Endothelial cell of hepatic sinusoid (primary cell): ENCODE data around the gene MYO1F.
"Not testable (repeated sequence)": the region's sequence is repeated elsewhere in the genome, so short reads cannot be mapped to it uniquely, and the experiment has no call there.

Experiments used
- in situ Hi-C: cut with HindIII; loops from 2 replicates; pipeline ENCODE4 v1.10.0; 2017; ENCODE audit warnings: low sequenced_read_pairs

The MYO1F gene

DNA sequence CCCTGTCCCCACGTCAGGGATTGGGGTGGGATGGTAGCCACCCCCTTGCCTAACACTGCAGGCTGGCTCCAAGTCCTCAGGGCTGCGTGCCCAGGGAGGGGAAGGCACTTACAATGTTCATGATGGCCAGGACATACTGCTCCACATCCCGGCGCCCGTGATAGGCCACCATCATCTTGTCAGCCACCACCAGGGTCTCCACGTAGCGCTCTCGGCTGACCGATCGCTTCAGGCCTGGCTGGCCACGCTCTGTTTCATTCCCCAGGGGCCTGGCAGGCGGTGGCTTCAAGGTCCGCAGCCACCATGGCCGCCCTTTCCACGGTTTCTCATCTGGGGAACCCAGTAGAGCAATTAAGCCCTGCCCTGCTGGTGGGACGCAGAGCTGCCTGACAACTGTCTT lies 23.6 kb upstream of the MYO1F start:
- in situ Hi-C loops, result no loop called here

DNA sequence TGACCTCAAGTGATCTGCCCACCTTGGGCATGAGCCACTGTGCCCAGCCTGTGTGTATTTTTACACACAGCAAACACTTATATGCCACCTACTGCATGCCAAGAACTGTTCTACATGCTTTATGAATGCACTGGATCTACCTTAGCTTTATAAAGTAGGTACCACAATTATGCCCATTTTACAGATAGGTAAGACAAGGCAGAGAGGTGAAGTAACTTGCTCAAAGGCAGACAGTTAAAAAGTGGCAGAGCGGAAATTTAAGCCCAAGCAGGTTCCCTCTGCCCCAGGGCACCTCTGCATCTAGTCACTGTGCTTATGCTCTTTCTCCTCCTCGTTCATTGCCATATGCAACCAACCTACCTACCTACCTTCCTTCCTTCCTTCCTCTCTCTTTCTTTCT lies 22.8 kb upstream of the MYO1F start:
- in situ Hi-C loops, result no loop called here

DNA sequence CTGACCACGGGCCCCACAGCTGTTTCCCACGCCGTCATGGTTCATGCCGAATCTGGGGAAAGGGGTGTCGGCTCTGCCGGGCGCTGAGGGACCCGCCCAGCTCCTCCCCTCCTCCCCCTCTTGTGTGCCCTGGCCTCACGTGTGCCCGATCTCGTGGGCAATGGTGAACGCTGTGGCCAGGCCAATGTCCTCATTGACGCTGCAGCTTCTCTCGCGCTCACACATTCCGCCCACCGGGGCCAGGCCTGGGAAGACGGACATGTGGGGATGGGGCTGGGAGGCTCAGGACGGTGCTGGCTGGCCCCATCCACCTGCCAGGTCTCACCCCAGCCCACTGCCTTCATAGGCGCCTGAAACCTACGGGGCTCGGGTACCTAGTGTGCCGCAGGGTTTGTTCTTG lies 18.9 kb upstream of the MYO1F start:
- in situ Hi-C loops, result no loop called here

DNA sequence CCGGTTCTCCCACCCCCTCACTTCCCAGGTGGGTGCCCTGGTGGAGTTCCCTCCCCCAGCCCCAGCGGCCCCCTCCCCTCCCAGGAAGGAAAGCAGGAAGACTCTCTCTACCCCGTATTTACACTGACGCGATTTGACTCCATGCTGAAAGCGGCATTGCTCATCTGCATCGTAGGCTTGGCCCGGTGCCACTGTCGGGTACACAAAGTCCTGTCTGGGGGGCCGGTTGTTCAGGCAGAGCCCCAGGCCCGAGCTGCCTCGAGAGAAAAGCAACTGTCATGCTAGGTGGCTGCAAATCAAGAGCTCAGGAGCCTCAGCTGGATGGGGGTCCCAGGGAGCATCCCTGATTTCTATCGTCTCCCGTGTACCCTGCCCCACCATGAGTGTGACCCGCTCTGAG lies 18.4 kb upstream of the MYO1F start:
- in situ Hi-C loops, result no loop called here

DNA sequence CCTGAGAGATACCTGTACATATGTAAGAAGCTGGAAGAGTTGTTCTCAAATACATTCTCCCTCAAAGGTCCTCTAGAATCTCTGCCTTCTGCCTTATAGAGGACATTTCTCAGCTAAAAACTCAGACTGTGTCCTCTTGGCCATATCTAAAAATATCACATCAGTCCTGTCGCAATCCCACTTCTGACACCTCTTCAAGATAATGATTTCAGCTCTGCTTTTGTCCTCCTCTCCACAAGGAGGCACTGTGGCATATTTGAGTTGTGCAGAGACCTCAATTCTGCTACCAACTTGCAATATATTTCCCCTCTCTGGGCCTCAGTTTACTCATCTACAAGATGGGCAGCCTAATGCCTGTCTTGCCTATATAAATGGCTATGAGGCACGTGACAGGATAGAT lies 16.7 kb upstream of the MYO1F start:
- in situ Hi-C loops, result loop anchor here (5.0 kb wide), 4 partner anchors 38 to 137 kb away; partner anchors contain the start of gene NFILZ

DNA sequence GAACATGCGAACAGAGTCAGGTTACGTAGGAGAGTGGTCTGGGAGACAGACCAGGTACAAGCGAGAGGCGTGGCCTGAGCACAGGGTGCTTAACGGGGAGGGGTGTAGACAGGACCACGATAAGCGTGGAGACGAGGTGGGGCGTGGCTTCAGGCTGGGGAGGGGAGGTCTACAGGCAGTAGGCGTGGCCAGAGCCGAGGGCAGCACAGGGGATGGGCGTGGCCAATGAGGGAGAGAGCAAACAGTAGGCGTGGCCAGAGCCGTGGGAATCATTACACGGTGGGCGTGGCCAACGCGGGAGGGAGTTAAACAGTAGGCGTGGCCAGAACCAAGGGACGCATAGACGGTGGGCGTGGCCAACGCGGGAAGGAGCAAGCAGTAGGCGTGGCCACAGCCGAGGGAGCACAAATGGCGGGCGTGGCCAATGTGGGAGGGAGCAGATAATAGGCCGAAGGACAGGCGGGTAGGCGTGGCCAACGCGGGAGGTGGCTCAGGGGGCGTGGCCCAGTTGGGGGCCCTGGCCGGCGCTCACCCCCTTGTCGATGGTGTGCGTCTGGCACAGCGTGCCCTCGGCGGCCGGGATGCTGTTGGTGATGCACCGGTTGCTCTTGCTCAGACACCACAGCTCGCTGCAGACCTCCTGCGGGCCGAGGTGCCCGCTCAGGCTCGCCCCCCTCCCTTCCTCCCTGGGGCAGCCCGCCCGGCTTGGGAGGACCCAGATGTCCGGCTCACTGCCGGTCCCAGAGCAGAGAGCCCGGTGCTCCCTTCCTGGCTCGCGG lies 15.2 kb upstream of the MYO1F start:
- in situ Hi-C loops, result loop anchor here (5.0 kb wide), 4 partner anchors 40 to 135 kb away; partner anchors contain the start of gene NFILZ

DNA sequence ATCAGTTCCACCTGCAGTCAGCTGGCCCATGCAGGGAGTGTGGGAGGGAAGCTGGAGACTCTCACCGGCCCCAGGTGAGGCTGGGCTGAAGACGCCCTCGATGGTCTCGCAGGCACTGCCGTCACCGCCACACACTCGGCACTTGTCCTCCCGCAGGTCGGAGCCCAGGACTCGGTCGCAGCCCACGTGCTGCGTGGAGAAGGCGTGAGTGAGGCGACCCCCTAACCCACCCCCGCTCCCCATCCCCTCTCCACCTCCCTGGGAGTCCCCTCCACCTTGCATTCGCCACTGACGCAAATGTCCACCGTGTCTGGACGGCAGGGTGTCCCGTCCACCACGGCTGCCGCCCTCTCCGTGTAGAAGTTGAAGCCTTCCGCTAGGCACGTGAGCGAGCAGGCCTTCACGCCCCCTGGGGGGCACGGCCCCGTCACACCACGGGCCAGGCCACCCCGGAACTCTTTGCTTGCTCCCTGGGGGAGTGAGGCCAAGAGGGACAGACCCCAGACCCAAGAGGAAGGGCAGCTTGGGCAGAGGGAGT lies 12.0 kb upstream of the MYO1F start:
- in situ Hi-C loops, result no loop called here

DNA sequence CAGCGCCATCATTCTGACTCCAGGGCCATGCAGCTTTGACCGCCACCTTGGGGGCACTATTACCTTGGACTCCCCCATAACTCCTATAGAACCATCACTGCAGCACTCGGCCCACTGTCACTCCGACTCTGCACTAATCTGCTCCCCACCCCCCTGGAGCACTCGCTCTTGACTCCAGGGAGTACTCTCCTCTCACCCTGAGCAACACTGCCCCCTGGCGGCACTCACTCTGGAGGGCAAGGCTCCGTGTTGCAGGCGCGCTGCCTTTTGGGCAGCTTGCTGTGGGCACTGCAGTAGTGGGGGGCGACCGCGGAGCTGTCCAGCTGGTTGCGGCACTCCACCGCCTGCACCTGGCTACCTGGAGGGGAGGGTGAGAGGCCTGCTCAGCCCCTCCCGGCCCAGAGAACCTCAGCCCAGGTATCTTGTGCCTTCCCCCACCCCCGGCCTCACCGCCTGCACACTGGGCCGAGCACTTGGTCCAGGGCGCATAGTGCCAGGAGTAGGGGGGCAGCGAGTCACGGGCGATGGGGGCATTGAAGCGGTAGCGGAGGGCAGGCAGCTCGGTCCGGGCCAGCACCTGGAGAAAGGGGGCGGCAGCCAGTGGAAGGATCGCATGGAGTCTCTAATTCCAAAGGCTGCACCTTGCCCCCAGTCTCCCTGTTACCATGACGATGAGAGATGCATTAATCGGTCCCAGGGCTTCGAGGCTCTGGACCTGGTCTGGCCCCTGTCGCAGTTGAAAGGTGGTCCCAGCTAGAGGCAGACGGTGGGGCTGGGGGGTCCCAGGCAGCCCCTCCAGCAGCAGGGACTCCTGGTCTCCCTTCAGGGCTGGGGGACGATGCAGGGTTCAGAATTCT lies 8.9 kb upstream of the MYO1F start:
- in situ Hi-C loops, result no loop called here

DNA sequence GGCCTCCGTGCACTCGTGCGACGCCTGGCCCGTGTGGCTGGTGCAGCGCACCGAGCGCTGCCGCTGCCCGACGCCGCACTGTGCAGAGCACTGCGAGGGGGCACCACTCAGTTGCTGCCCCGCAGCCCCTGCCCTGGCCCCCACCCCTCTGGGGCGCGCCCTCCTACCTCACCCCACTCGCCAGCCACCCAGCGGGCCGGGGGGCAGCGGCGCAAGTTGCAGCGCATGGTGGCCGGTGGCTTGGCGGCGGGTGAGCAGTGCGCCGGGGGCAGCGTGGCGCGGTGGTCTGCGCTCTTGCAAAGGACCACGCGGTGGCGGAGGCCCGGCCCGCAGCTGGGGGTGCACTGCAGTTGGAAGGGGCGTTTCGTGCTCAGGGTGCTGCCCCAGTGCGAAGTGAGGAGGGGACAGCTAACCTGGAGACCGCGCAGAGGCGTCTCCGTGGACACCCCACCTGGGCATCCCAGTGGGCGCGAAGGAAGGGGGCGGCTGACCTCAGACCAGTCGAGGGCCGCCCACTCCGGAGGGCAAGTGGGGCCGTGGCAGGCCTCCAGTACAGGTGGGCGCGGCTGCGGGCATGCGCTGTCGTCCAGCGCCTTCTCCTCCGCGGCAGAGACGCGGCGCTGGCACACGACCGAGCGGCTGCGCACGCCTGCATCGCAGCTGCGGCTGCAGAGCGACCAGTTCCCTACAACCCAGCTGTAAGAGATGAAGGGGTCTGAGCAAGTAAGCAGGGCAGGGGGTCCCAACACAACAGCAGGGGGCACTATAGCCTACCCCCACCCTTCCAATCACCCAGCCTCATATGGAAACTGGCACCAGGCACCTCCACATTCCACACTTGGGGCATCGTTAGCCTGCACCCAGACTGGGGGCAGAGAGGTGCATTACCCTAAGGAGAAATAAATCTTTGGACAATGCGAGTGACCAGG lies 8.0 kb upstream of the MYO1F start:
- in situ Hi-C loops, result no loop called here

DNA sequence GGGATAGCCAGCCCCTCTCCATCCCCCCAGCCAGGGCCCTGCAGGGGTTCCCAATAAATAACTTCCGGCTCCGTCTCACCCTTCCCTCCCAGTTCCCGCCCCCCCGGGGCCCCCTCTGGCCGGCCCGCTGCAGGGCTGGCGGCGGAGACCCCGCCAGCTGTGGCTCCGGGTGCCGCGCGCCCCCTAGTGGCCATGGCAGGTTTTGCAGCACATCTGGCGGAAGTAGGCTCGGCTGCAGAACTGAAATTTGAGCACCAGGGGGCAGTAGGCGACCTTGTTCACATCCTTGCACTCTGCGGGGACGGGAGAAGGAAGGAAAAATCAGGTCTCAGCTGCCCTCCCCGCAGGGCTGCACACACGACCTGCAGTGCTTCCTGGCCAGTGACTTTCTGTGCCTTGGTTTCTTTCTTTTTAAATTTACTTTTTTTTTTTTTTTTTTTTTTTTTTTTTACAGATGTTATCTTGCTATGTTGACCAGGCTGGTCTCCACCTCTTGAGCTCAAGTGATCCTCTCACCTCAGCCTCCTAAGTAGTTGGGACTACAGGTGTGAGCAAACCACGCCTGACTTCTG lies 3.6 kb upstream of the MYO1F start:
- in situ Hi-C loops, result no loop called here

DNA sequence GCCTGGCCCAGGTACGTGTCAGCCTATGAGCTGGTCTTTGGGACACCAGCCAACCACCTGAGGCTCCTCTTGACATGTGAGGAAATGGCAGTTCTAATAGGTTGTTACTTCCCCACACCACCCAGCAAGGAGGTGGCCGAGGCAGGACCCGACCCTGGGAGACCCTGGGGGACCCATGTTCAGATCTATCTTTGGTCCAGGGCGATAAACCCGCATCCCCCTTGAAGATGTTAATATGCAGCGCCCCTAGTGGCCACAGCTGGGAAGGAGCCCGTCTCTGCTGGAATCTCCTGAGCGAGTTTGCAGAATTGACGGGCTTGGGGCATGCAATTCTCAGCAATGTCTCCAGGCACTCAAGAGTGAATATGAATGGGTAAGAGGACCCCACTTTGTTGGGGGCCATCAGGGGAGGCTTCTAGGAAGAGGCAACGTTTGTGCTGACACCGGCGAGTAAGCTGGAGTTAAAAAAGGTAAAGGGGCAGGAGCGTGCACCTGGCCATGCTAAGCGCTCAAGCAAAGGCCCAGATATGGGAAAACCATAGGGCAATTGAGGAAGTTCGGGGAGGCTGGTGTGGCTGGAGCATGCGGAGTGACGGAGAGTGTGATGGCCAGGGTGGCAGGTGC lies 1.5 kb upstream of the MYO1F start:
- in situ Hi-C loops, result no loop called here

DNA sequence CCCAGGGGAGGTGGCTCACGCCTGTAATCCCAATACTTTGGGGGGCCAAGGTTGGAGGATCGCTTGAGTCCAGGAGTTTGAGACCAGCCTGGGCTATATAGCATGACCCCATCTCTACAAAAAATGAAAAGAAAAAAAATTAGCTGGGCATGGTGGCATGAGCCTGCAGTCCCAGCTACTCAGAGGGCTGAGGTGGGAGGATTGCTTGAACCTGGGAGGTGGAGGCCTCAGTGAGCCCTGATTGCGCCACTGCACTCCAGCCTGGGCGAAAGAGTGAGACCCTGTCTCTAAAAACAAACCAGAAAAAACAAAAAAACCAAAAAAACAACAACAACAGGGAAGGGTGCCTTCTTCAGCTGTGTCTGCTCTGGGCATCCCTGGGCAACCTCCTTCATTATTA lies 499 bp upstream of the MYO1F start:
- in situ Hi-C loops, result no loop called here

DNA sequence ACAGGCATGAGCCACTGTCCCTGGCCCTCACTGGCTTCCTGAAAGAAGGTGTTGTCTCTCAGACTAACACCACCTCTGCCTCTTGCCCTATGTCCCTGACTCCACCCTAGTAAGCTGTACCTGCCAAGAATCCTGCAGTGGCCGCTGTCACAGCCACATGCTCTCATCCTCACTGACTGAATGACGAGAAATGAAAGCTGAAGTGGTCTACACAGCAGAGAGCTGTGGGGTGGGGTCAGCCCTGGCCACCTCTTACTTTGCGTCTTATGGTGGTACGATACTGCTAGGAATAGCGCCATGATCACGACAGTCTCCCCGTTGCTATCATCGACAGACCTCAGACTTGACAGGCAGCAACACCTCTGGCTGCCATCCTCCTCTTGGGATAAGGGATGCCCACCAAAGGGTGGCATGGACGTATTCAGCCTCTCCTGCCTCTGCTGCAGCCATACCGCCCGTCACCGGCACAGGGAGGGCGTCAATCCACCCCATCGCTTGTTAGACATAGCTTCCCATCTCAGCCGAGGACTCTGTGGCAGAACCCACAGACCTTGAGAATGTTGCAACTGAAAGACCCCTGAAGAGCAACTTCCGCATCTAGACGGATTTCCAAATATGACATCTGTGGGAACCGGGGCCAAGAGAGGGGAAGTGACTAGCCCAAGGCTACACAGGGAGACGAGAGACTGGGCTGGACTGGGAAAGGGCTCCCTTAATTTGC lies 809 bp downstream of the MYO1F start:
- in situ Hi-C loops, result no loop called here

DNA sequence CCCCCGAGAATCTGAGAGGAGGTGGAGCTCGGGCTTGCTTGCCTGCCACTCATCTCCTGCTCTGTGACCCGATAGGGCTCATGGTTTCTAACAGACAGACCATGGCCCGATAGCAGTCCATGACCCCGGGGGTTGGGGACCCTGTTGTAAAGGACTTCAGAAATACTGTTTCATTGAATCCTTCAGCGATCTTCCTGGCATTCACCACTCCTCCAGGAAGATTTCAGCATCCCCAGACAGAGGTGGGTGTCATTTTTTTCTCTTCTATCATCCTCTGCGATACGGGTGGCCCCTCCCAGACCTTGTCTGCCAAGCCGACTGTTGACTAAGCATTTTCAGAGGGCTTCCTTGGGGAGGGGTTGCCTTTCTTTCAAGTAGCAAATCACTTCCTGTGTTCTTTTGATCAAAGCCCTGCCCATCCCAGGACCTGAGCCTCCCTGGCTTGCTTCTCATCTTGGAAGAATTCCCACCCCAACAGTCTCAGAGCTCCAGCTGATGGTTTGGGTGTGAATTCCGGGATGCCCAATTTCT lies 1.7 kb downstream of the MYO1F start:
- in situ Hi-C loops, result no loop called here

DNA sequence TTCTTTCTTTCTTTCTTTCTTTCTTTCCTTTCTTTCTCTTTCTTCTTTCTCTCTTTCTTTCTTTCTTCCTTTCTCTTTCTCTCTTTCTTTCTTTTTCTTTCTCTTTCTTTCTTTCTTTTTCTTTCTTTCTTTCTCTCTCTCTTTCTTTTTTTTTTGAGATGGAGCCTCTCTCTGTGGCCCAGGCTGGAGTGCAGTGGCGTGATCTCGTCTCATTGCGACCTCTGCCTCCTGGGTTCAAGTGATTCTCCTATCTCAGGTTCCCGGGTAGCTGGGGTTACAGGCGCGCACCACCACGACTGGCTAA lies 2.7 kb downstream of the MYO1F start:
- in situ Hi-C loops, result not testable (repeated sequence)

DNA sequence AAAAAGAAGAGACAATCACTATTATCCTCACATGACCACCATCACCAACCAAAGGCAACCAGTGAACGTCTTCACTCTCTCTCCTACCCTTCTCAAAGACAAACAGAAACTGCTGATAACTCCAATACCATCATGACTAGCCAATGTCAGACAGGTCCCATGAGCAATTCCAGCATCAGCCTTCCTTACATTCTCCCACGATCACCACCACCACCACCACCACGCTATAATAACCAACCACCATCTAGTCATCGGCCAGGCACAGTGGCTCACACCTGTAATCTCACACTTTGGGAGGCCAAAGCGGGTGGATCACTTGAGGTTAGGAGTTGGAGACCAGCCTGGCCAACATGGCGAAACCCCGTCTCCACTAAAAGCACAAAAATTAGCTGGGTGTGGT lies 3.9 kb downstream of the MYO1F start:
- in situ Hi-C loops, result no loop called here

DNA sequence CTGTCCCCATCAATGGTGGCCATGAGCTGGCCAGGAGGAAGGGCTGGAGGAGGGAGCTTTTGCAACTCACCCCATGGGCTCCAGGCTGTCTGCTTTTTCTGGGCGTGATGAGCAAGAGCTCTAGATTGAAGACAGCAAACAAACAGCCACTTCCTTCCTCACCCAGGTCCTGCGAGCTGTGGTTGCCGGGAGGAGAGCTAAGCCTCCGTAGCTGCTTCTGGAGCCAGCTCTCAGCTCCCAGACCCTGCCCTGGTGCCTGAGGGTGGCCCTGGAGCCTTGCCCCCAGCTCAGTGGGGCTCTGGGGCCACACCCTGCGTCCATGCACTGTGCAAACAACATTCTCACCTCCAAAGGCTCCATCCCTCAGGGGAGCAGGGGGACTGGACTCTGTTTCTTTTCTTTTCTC lies 6.2 kb downstream of the MYO1F start:
- in situ Hi-C loops, result no loop called here

DNA sequence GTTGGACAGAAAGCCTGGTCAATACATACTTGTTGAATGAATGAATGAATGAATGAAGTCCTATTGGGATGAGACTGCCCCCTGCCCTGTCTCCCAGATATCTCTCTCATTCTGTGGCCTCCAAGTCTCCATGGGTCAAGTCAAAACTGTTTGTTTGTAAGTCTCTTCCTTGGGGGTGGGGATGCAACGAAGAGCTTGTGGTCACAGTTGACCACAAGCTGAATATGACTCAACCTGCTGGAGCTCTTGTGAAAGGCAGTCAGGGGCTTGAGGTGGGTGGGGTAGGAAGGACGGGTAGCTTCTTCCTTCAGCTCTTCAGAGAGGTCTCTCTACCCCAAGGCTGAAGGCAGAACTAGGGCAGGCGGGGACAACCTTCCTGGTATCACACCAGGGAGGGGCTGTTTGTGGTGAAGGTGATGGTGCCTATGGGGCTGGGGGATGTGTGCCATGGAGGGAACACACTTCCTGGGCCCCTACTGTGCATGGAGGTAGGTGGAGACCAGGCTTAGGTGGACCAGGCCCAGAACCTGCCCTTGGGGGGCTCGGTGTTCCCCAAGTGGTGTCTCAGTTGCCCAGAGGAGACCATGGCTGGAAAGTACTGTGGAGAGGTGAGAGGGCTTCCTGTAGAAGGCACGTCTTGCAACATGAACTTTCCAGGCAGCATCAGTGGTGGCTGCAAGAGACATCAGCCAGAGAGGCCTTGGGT lies 8.0 kb downstream of the MYO1F start:
- in situ Hi-C loops, result no loop called here
